Mesenteric fat pad (tissue), 1 donor: Measurements from ENCODE around the gene MARS1. TPM values are rescaled to one million over a fixed set of nuclear protein-coding genes. Genes with fewer than 3 reads are reported as not detected.

Source experiments
- DNase-seq: peaks from one replicate; pipeline ENCODE4 v3.0.0-alpha.2; 2020; ENCODE audit warnings: low spot score
- total RNA-seq: library from RNA; stranded (reverse); fragmentation: NEBNext Ultra II Directional; extraction: Animal tissue kit (Norgen Biotek cat#: 25700); gene quantifications from one replicate; pipeline ENCODE4 v1.2.1, GENCODE V29; 2021
- donor health status: DM: yes; HTN: yes; CAD: no.

MARS1 gene
- total RNA-seq, 1 donor from 2014 or later: 145 TPM

- DNase-seq: no peak
Observed at GRCh38 chr12:57526477-57527126, 38.7 kb downstream of the MARS1 start.

- no peak for DNase-seq
Observed at GRCh38 chr12:57527184-57527583, 39.3 kb downstream of the MARS1 start.

- DNase-seq: no peak
Observed at GRCh38 chr12:57528176-57528575, 40.3 kb downstream of the MARS1 start.

GRCh38 chr12:57528831-57529555 lies 41.1 kb downstream of the MARS1 start:
- DNase-seq: no peak

GRCh38 chr12:57529831-57530230 lies 42.0 kb downstream of the MARS1 start:
- no peak for DNase-seq

GRCh38 chr12:57530396-57531142 lies 42.7 kb downstream of the MARS1 start:
- DNase-seq: no peak

GRCh38 chr12:57531836-57532235 lies 44.0 kb downstream of the MARS1 start:
- no peak for DNase-seq

- no peak for DNase-seq
Observed at GRCh38 chr12:57533108-57533507, 45.2 kb downstream of the MARS1 start.

- no peak for DNase-seq
Observed at GRCh38 chr12:57534250-57534649, 46.4 kb downstream of the MARS1 start.

GRCh38 chr12:57534991-57535543 lies 47.2 kb downstream of the MARS1 start:
- DNase-seq: no peak

- DNase-seq: no peak
Observed at GRCh38 chr12:57535764-57536596, 48.1 kb downstream of the MARS1 start.

- DNase-seq: no peak
Observed at GRCh38 chr12:57536597-57536942, 48.7 kb downstream of the MARS1 start.

- no peak for DNase-seq
Observed at GRCh38 chr12:57539134-57539768, 51.4 kb downstream of the MARS1 start.

- no peak for DNase-seq
Observed at GRCh38 chr12:57541001-57541400, 53.1 kb downstream of the MARS1 start.

GRCh38 chr12:57541717-57542116 lies 53.8 kb downstream of the MARS1 start:
- no peak for DNase-seq

- no peak for DNase-seq
Observed at GRCh38 chr12:57543581-57543980, 55.7 kb downstream of the MARS1 start.

- DNase-seq: no peak
Observed at GRCh38 chr12:57545809-57546437, 58.1 kb downstream of the MARS1 start.

GRCh38 chr12:57546438-57547287 lies 58.8 kb downstream of the MARS1 start, which contains the start of gene DCTN2:
Gene DCTN2, minus strand, starts transcription at chr12:57547192. Its CDS starts 129 bp downstream, at chr12:57547063.
- DNase-seq: peak; percentile 97
